ENCODE measurements around the gene OSBPL2. TPM values are rescaled to one million over a fixed set of nuclear protein-coding genes. Genes with fewer than 3 reads are reported as not detected.
A peak's percentile ranks its signal among the peaks of the same experiment; 100 is the strongest.

OSBPL2 gene
- total RNA-seq, 4 donors from 2014 or later, result 52.8 to 86.7 (median 64.2) TPM

DNA sequence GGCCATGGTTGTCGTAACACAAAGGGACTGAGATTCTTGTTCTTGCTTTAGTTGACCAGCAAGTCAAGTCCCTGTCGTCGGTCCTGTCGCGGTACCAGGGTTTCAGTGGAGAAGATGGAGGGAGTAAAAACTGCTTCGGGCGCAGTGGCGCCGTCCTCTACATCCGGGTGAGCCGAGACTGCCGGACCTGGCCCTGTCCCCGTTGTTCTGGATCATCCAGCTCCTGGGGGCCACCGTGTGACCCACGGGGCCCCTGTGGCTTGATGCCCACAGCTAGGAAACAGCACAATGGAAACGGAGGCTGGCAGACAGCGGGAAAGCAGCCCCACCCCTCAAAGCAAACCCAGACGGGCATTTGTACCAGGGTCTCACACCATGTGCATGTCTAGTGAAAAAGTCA is 40.5 kb upstream of the OSBPL2 start:
- no peak for TF ChIP-seq POLR2A (IDR thresholded peaks at IDR 0.05)
- TF ChIP-seq, protein P1, sequence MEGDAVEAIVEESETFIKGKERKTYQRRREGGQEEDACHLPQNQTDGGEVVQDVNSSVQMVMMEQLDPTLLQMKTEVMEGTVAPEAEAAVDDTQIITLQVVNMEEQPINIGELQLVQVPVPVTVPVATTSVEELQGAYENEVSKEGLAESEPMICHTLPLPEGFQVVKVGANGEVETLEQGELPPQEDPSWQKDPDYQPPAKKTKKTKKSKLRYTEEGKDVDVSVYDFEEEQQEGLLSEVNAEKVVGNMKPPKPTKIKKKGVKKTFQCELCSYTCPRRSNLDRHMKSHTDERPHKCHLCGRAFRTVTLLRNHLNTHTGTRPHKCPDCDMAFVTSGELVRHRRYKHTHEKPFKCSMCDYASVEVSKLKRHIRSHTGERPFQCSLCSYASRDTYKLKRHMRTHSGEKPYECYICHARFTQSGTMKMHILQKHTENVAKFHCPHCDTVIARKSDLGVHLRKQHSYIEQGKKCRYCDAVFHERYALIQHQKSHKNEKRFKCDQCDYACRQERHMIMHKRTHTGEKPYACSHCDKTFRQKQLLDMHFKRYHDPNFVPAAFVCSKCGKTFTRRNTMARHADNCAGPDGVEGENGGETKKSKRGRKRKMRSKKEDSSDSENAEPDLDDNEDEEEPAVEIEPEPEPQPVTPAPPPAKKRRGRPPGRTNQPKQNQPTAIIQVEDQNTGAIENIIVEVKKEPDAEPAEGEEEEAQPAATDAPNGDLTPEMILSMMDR (IDR thresholded peaks at IDR 0.05), result no peak
- Histone ChIP-seq H3K27me3 (no peaks in the 10 kb centered on the region), H3K4me1 (peaks cover 0 to 12% (median 0%) of the 10 kb centered on the region in 4 donors), H3K36me3 (peaks cover 0 to 84% (median 0%) of the 10 kb centered on the region in 3 donors), H3K4me3 (no peak overlapping the region), H3K27ac (no peak overlapping the region), H3K9me3 (no peaks in the 10 kb centered on the region)
- DNase-seq, result peak in 1 of 3 donors; percentile 22

DNA sequence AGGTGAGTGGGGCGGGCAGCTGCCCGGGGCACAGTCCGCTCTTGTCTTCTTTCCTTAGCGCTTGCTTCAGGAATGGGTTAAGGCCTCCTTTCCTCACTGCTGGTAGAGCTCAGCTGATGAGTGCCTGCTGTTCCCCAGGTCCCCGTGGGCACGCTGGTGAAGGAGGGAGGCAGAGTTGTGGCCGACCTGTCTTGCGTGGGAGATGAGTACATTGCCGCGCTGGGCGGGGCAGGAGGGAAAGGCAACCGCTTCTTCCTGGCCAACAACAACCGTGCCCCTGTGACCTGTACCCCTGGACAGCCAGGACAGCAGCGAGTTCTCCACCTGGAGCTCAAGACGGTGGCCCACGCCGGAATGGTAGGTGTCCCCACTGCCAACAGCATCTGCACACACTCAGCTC is 39.8 kb upstream of the OSBPL2 start:
- TF ChIP-seq, protein P1 (IDR thresholded peaks at IDR 0.05), result no peak
- Histone ChIP-seq H3K4me3 (no peak overlapping the region), H3K4me1 (peaks cover 0 to 19% (median 0%) of the 10 kb centered on the region in 4 donors), H3K9me3 (no peaks in the 10 kb centered on the region), H3K27me3 (no peaks in the 10 kb centered on the region), H3K36me3 (peaks cover 0 to 85% (median 0%) of the 10 kb centered on the region in 3 donors), H3K27ac (no peak overlapping the region)
- DNase-seq, result peak in 1 of 3 donors; percentile 9

DNA sequence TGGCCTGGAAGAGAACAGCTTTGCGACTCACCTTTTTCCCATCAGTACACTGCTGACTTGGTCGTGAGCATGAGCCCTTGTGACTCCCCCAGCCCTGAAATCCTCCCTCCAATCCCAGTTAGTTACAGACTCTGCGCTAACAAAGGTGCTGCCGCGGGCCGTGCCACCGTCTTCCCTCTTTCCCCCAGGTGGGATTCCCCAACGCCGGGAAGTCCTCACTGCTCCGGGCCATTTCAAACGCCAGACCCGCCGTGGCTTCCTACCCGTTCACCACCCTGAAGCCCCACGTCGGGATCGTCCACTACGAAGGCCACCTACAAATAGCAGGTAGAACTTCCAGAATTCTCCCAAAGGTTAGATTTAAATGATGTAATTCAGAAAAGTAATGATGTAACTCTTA is 39.4 kb upstream of the OSBPL2 start:
- TF ChIP-seq, protein P1 (IDR thresholded peaks at IDR 0.05), result no peak
- no peak for TF ChIP-seq POLR2A (IDR thresholded peaks at IDR 0.05)
- Histone ChIP-seq H3K36me3 (peaks cover 0 to 83% (median 0%) of the 10 kb centered on the region in 3 donors), H3K9me3 (no peaks in the 10 kb centered on the region), H3K27me3 (no peaks in the 10 kb centered on the region), H3K27ac (no peak overlapping the region), H3K4me1 (peaks cover 0 to 19% (median 0%) of the 10 kb centered on the region in 4 donors), H3K4me3 (no peak overlapping the region)
- DNase-seq, result peak in 1 of 3 donors; percentile 15

DNA sequence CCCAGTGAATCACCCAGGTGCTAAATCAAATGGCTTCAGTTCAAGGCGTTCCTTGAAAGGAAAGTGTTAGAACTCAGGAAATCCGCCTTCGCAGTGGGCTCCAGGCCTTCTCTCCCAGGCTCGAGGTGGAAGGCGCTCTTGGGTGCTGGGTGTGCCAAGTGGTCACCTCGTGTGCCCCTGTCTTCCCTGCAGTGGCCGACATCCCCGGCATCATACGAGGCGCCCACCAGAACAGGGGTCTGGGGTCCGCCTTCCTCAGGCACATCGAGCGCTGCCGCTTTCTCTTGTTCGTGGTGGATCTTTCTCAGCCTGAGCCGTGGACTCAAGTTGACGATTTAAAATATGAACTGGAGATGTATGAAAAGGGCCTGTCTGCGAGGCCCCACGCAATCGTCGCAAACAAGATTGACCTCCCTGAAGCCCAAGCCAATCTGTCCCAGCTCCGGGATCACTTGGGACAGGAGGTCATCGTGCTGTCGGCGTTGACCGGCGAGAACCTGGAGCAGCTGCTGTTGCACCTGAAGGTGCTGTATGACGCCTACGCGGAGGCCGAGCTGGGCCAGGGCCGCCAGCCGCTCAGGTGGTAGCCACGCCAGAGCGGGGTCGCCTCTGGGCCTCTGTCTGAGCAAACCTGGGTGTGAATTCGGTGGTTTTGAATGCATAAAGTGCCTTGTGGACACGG is 37.7 kb upstream of the OSBPL2 start:
- TF ChIP-seq POLR2A (IDR thresholded peaks at IDR 0.05), result no peak
- TF ChIP-seq, protein P1 (IDR thresholded peaks at IDR 0.05), result no peak

DNA sequence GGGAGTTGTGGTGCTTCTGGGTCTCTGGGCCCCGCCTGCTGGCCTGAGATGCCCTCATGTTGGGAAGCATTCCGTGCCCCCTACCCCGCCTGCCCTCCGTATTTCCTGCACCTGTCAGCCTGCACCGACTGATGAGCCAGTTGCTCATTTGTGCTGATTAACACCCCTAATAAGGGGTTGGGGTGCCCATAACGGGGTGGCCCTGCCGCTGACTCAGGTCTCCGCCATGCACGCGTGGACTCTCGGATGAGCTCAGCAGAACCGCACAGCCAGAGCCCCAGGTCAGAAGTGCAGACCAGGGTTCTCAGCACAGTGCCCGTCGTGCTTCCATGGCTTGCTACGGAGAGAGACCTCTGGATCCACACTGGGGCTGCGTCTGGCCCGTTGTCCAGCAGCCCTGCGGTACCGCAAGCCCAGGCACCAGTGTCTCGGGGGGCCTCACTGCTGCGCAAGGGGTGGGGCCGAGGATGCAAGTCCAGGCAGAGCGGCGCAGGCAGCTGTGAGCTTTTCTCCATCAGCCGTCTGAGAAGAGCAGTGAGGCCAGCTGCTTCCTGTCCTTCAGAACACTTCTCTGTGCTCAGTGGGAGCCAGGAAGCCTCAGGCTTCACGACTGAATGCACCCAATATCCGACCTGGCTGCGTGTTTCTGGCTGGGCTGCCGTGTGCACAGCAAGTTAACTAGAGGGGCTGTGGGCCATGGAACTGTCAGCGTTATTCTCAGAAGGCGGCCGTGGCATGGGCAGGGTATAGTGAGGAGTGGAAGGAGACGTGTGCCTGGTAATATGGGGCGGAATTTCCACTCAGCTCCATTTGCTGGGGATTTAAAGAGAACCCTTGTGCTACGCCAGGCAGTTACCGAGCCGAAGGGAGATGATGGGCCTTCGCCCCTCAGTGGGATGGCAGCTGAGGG is 36.9 kb upstream of the OSBPL2 start:
- no peak for TF ChIP-seq POLR2A (IDR thresholded peaks at IDR 0.05)
- TF ChIP-seq, protein P1 (IDR thresholded peaks at IDR 0.05), result no peak
- Histone ChIP-seq H3K4me3 (peak overlapping the region in 1 of 4 donors; percentile 15), H3K4me1 (peaks cover 0 to 19% (median 0%) of the 10 kb centered on the region in 4 donors), H3K27me3 (no peaks in the 10 kb centered on the region), H3K9me3 (no peaks in the 10 kb centered on the region), H3K27ac (peak overlapping the region in 1 of 4 donors; percentile 74), H3K36me3 (peaks cover 0 to 63% (median 0%) of the 10 kb centered on the region in 3 donors)
- peak; percentile 36 to 82 (median 75) for DNase-seq

More for the DNA sequence above, 37.7 kb upstream of the OSBPL2 start:
- peaks cover 0 to 69% (median 0%) of the 10 kb centered on the region in 3 donors for H3K36me3 ChIP-seq
- H3K27ac ChIP-seq, result peak overlapping the region in 1 of 4 donors; percentile 74
- no peak overlapping the region for H3K4me3 ChIP-seq
- peak in 1 of 3 donors; percentile 31 for DNase-seq
- peaks cover 0 to 19% (median 0%) of the 10 kb centered on the region in 4 donors for H3K4me1 ChIP-seq
- no peaks in the 10 kb centered on the region for H3K27me3 ChIP-seq
- H3K9me3 ChIP-seq, result no peaks in the 10 kb centered on the region
